Measurements from ENCODE around the gene CLTRN.

Gene CLTRN

DNA sequence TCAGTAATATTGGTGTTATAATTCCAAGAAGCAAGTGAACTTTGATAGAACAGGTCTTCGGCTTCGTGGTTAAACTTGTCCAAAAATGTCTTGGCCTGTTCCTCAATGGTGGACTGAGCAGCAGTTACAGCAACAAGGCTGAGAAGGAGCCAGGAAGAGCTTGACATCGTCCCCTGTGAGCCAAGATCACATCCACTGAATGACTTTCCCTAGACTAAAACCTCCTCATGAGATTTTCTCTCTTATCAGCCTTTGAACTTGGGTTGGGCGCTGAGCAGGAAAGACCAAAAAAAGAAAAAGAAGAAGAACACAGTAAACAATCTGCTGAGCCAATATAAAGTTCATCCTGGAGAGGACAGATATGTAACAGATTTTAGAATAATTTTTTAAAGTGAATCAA is 63.9 kb downstream of the CLTRN start, which contains the start of gene ACE2:
TSS of gene ACE2 (minus strand) at position 216 of the 400 bp plus-strand sequence. CDS start at position 167, 49 bp downstream.
- no peak within 1 kb of the TSS for H3K4me3 ChIP-seq (ENCODE audit: low read depth in 1 of 2, low read length in 2 of 2)
- no peak within 1 kb of the TSS for H2AFZ ChIP-seq (ENCODE audit: low read depth, low read length)
- H3K4me1 ChIP-seq (ENCODE audit: insufficient read depth, low read length): no peaks in the 10 kb centered on the region
- no peaks in the 10 kb centered on the region for H3K9me3 ChIP-seq (ENCODE audit: insufficient read depth, low read length, severe bottlenecking)
- no peak within 1 kb of the TSS for H3K4me2 ChIP-seq (ENCODE audit: insufficient read depth, low read length)
- no peak for TF ChIP-seq EZH2 (IDR thresholded peaks at IDR 0.05; ENCODE audit: borderline replicate concordance, low read depth, low read length, severe bottlenecking)
- TF ChIP-seq, protein P1, sequence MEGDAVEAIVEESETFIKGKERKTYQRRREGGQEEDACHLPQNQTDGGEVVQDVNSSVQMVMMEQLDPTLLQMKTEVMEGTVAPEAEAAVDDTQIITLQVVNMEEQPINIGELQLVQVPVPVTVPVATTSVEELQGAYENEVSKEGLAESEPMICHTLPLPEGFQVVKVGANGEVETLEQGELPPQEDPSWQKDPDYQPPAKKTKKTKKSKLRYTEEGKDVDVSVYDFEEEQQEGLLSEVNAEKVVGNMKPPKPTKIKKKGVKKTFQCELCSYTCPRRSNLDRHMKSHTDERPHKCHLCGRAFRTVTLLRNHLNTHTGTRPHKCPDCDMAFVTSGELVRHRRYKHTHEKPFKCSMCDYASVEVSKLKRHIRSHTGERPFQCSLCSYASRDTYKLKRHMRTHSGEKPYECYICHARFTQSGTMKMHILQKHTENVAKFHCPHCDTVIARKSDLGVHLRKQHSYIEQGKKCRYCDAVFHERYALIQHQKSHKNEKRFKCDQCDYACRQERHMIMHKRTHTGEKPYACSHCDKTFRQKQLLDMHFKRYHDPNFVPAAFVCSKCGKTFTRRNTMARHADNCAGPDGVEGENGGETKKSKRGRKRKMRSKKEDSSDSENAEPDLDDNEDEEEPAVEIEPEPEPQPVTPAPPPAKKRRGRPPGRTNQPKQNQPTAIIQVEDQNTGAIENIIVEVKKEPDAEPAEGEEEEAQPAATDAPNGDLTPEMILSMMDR (IDR thresholded peaks at IDR 0.05; ENCODE audit: borderline replicate concordance, extremely low read depth, low read length, poor library complexity, severe bottlenecking): no peak
- no peaks in the 10 kb centered on the region for H3K27me3 ChIP-seq (ENCODE audit: insufficient read depth, low read length, poor library complexity)
- no peaks in the 10 kb centered on the region for H3K79me2 ChIP-seq (ENCODE audit: insufficient read depth, low read length)
- no peak within 1 kb of the TSS for H3K9ac ChIP-seq (ENCODE audit: low read depth, low read length)
- H3K36me3 ChIP-seq (ENCODE audit: insufficient read depth, low read length): no peaks in the 10 kb centered on the region
- no peaks in the 10 kb centered on the region for H4K20me1 ChIP-seq (ENCODE audit: insufficient read depth, low read length)
- no peak for ATAC-seq (ENCODE audit: insufficient read depth, low read depth)
- no peak within 1 kb of the TSS for H3K27ac ChIP-seq (ENCODE audit: low read length)
- DNase-seq: no peak

DNA sequence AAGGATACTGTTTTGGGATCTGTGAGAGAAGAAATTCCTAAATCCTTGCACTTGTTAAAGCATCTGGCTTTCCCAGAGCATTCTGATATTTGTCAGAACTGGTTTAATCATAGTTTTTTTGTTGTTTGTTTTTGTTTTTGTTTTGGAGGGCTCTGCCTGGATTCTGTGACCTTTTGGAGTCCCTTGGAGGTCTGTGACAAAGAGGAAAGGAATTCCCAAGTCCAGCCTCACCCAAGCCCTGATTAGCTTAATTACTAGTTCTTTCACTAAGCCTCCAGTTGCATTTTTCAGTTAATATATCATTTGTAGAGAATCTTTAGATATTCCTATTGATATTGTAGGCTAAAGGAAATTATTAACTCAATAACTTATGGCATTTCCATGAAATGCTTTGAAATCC is 64.6 kb downstream of the CLTRN start:
- TF ChIP-seq EZH2 (IDR thresholded peaks at IDR 0.05; ENCODE audit: borderline replicate concordance, low read depth, low read length, severe bottlenecking): no peak
- TF ChIP-seq, protein P1 (IDR thresholded peaks at IDR 0.05; ENCODE audit: borderline replicate concordance, extremely low read depth, low read length, poor library complexity, severe bottlenecking): no peak
- ATAC-seq (ENCODE audit: insufficient read depth, low read depth): no peak
- no peak overlapping the region for H3K27ac ChIP-seq (ENCODE audit: low read length)
- no peaks in the 10 kb centered on the region for H4K20me1 ChIP-seq (ENCODE audit: insufficient read depth, low read length)
- H3K79me2 ChIP-seq (ENCODE audit: insufficient read depth, low read length): no peaks in the 10 kb centered on the region
- no peak overlapping the region for H3K4me3 ChIP-seq (ENCODE audit: low read depth in 1 of 2, low read length in 2 of 2)
- H3K4me1 ChIP-seq (ENCODE audit: insufficient read depth, low read length): no peaks in the 10 kb centered on the region
- H3K4me2 ChIP-seq (ENCODE audit: insufficient read depth, low read length): no peak overlapping the region
- no peaks in the 10 kb centered on the region for H3K9me3 ChIP-seq (ENCODE audit: insufficient read depth, low read length, severe bottlenecking)
- no peak overlapping the region for H3K9ac ChIP-seq (ENCODE audit: low read depth, low read length)
- H3K36me3 ChIP-seq (ENCODE audit: insufficient read depth, low read length): no peaks in the 10 kb centered on the region
- DNase-seq: no peak
- H3K27me3 ChIP-seq (ENCODE audit: insufficient read depth, low read length, poor library complexity): no peaks in the 10 kb centered on the region
- no peak overlapping the region for H2AFZ ChIP-seq (ENCODE audit: low read depth, low read length)

DNA sequence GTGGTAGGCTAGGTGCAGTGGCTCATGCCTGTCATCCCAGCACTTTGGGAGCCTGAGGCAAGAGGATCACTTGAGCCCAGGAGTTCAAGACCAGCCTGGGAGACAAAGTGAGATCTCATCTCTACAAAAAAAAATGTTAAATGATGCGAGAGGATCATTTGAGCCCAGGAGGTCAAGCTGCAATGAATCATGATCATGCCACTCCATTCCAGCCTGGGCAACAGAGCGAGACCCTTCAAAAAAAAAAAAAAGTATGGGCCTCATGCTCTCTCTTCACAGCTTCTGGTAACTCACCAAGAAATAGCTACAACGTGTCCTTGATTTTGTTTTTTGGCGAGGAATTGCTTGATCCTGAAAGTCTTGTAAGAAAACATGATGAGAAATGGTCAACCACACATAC is 65.1 kb downstream of the CLTRN start:
- DNase-seq (no peak), ATAC-seq (ENCODE audit: insufficient read depth, low read depth) (no peak)
- no peak overlapping the region for H2AFZ ChIP-seq (ENCODE audit: low read depth, low read length)
- H3K36me3 ChIP-seq (ENCODE audit: insufficient read depth, low read length): no peaks in the 10 kb centered on the region
- no peak overlapping the region for H3K27ac ChIP-seq (ENCODE audit: low read length)
- H3K4me3 ChIP-seq (ENCODE audit: low read depth in 1 of 2, low read length in 2 of 2): no peak overlapping the region
- H4K20me1 ChIP-seq (ENCODE audit: insufficient read depth, low read length): no peaks in the 10 kb centered on the region
- H3K4me2 ChIP-seq (ENCODE audit: insufficient read depth, low read length): no peak overlapping the region
- no peak for TF ChIP-seq EZH2 (IDR thresholded peaks at IDR 0.05; ENCODE audit: borderline replicate concordance, low read depth, low read length, severe bottlenecking)
- TF ChIP-seq, protein P1 (IDR thresholded peaks at IDR 0.05; ENCODE audit: borderline replicate concordance, extremely low read depth, low read length, poor library complexity, severe bottlenecking): no peak
- no peaks in the 10 kb centered on the region for H3K79me2 ChIP-seq (ENCODE audit: insufficient read depth, low read length)
- H3K9ac ChIP-seq (ENCODE audit: low read depth, low read length): no peak overlapping the region
- no peaks in the 10 kb centered on the region for H3K4me1 ChIP-seq (ENCODE audit: insufficient read depth, low read length)
- H3K9me3 ChIP-seq (ENCODE audit: insufficient read depth, low read length, severe bottlenecking): no peaks in the 10 kb centered on the region
- H3K27me3 ChIP-seq (ENCODE audit: insufficient read depth, low read length, poor library complexity): no peaks in the 10 kb centered on the region

DNA sequence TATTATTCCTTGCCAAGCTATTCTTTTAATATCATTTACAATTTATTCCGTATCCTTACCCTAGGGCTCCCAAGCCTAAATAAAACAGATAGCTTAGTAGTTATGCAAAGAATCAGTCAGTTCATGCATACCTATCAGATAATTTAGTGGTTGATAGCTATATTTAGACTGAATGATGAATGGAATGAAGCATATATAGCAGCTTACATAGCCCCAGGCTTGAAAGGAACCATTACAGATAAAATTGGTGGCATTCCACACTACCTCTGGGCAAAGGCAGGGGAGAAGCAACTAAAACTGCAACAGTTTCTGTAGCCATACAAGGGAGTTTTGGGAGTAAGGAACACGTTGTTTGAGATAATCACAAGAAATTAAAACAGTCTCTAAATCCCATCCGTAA is 66.6 kb downstream of the CLTRN start:
- ATAC-seq (ENCODE audit: insufficient read depth, low read depth) (no peak), DNase-seq (no peak)
- no peaks in the 10 kb centered on the region for H3K79me2 ChIP-seq (ENCODE audit: insufficient read depth, low read length)
- H3K27ac ChIP-seq (ENCODE audit: low read length): no peak overlapping the region
- no peaks in the 10 kb centered on the region for H3K27me3 ChIP-seq (ENCODE audit: insufficient read depth, low read length, poor library complexity)
- no peak overlapping the region for H3K9ac ChIP-seq (ENCODE audit: low read depth, low read length)
- no peak overlapping the region for H2AFZ ChIP-seq (ENCODE audit: low read depth, low read length)
- no peak overlapping the region for H3K4me2 ChIP-seq (ENCODE audit: insufficient read depth, low read length)
- no peaks in the 10 kb centered on the region for H3K4me1 ChIP-seq (ENCODE audit: insufficient read depth, low read length)
- no peak overlapping the region for H3K4me3 ChIP-seq (ENCODE audit: low read depth in 1 of 2, low read length in 2 of 2)
- H3K9me3 ChIP-seq (ENCODE audit: insufficient read depth, low read length, severe bottlenecking): no peaks in the 10 kb centered on the region
- no peak for TF ChIP-seq EZH2 (IDR thresholded peaks at IDR 0.05; ENCODE audit: borderline replicate concordance, low read depth, low read length, severe bottlenecking)
- TF ChIP-seq, protein P1 (IDR thresholded peaks at IDR 0.05; ENCODE audit: borderline replicate concordance, extremely low read depth, low read length, poor library complexity, severe bottlenecking): no peak
- H3K36me3 ChIP-seq (ENCODE audit: insufficient read depth, low read length): no peaks in the 10 kb centered on the region
- no peaks in the 10 kb centered on the region for H4K20me1 ChIP-seq (ENCODE audit: insufficient read depth, low read length)
